ENCODE results near the gene DNAJC3.

- no peak for TF ChIP-seq SIN3A (IDR thresholded peaks at IDR 0.05; ENCODE audit: borderline replicate concordance, insufficient read depth, low read length)
- no peak for TF ChIP-seq REST (IDR thresholded peaks at IDR 0.05; ENCODE audit: insufficient read depth in 1 of 2, low read depth in 2 of 2, low read length in 2 of 2)
- TF ChIP-seq POLR2AphosphoS5 (IDR thresholded peaks at IDR 0.05; ENCODE audit: low read depth, low read length): no peak
- no peak for TF ChIP-seq TAF1 (IDR thresholded peaks at IDR 0.05; ENCODE audit: borderline replicate concordance, insufficient read depth, low read length)
These were observed 166.0 kb downstream of the DNAJC3 start for GRCh38 chr13:95842898-95843297.
